ENCODE measurements around the gene C11orf68. TPM values are rescaled to one million over a fixed set of nuclear protein-coding genes. Genes with fewer than 3 reads are reported as not detected.

The C11orf68 gene
- total and polyA plus RNA-seq, 8 donors, result 3.1 to 31.3 (median 13.7) TPM

- Histone ChIP-seq H3K9me3 (no peaks in the 10 kb centered on the region), H3K4me1 (peaks cover 11 to 47% (median 19%) of the 10 kb centered on the region in 4 donors), H3K27ac (peak overlapping the region; percentile 40 to 86 (median 83)), H3K4me3 (peak overlapping the region; percentile 57 to 66 (median 62)), H3K36me3 (peaks cover 0 to 7% (median 0%) of the 10 kb centered on the region in 4 donors), H3K27me3 (peaks cover 0 to 11% (median 10%) of the 10 kb centered on the region in 3 donors)
- intact Hi-C loops (cut with DNase I; ENCODE audit: low total_unique reads), result no loop called here
- peak; percentile 67 to 85 for DNase-seq
- TF ChIP-seq POLR2AphosphoS5 (IDR thresholded peaks at IDR 0.05), result peak in 2 of 3 donors; percentile 31 to 71
- TF ChIP-seq, protein P1, sequence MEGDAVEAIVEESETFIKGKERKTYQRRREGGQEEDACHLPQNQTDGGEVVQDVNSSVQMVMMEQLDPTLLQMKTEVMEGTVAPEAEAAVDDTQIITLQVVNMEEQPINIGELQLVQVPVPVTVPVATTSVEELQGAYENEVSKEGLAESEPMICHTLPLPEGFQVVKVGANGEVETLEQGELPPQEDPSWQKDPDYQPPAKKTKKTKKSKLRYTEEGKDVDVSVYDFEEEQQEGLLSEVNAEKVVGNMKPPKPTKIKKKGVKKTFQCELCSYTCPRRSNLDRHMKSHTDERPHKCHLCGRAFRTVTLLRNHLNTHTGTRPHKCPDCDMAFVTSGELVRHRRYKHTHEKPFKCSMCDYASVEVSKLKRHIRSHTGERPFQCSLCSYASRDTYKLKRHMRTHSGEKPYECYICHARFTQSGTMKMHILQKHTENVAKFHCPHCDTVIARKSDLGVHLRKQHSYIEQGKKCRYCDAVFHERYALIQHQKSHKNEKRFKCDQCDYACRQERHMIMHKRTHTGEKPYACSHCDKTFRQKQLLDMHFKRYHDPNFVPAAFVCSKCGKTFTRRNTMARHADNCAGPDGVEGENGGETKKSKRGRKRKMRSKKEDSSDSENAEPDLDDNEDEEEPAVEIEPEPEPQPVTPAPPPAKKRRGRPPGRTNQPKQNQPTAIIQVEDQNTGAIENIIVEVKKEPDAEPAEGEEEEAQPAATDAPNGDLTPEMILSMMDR (IDR thresholded peaks at IDR 0.05), result no peak
- 2% methylated on average over 27 to 78 of the region's 78 CpGs for WGBS, 5 donors
Observed at GRCh38 chr11:65899356-65900124, 19.3 kb downstream of the C11orf68 start.

DNA sequence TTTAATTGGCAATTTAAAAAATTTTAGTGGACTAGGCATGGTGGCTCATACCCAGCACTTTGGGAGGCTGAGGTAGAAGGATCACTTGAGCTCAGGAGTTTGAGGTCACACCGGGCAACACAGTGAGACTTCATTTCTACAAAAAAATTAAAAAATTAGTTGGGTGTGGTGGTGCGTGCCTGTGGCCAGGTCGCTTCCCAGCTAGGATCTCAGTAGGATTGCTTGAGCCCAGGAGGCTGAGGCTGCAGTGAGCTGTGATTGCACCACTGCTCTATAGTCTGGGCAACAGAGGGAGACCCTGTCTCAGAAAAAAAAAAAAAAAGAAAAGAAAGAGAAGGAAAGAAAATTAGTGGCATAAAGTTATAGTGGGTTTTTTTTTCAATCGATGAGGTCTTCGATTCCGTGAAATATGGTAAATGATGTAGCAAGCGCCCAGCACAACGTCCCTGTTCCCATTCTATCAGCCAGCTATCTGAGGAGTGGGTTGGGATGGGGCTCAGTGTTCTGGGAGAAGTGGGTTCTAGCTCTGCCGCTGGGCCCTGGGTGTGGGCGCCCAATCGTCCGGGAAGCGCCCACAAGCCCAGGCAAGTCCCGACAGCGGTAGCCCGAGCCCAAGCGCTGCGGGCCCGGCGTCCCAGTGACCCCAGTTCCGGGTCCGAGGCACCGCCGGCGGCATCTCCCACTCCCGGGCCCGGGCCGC lies 20.1 kb downstream of the C11orf68 start:
- Histone ChIP-seq H3K4me1 (peaks cover 12 to 54% (median 21%) of the 10 kb centered on the region in 4 donors), H3K4me3 (peak overlapping the region; percentile 57 to 66 (median 62)), H3K9me3 (no peaks in the 10 kb centered on the region), H3K36me3 (peaks cover 0 to 7% (median 0%) of the 10 kb centered on the region in 4 donors), H3K27me3 (peaks cover 0 to 11% (median 10%) of the 10 kb centered on the region in 3 donors), H3K27ac (peak overlapping the region in 4 of 5 donors; percentile 38 to 86 (median 83))
- WGBS, 5 donors, result 25 to 44% (median 28%) methylated on average over 15 to 28 of the region's 28 CpGs
- intact Hi-C loops (cut with DNase I; ENCODE audit: low total_unique reads), result no loop called here
- TF ChIP-seq EP300 (IDR thresholded peaks at IDR 0.05) (no peak), POLR2AphosphoS5 (IDR thresholded peaks at IDR 0.05) (no peak), POLR2A (IDR thresholded peaks at IDR 0.05) (no peak)
- TF ChIP-seq, protein P1 (IDR thresholded peaks at IDR 0.05), result no peak
- no peak for DNase-seq

- 78 to 92% (median 88%) methylated on average over 4 of the region's 4 CpGs for WGBS, 5 donors
- Histone ChIP-seq H3K27ac (no peak overlapping the region), H3K36me3 (peaks cover 0 to 7% (median 0%) of the 10 kb centered on the region in 4 donors), H3K4me3 (no peak overlapping the region), H3K9me3 (no peaks in the 10 kb centered on the region), H3K4me1 (peaks cover 30 to 67% (median 38%) of the 10 kb centered on the region in 4 donors), H3K27me3 (peaks cover 0 to 11% (median 10%) of the 10 kb centered on the region in 3 donors)
- TF ChIP-seq, protein P1 (IDR thresholded peaks at IDR 0.05), result no peak
- no peak for TF ChIP-seq POLR2A (IDR thresholded peaks at IDR 0.05)
- TF ChIP-seq EP300 (IDR thresholded peaks at IDR 0.05), result no peak
- intact Hi-C loops (cut with DNase I; ENCODE audit: low total_unique reads), result no loop called here
- no peak for DNase-seq
Observed at GRCh38 chr11:65897020-65897471, 21.8 kb downstream of the C11orf68 start.

Measured in stomach (tissue), 9 donors.